Lower lobe of right lung (tissue), 2 donors: ENCODE results near the gene PAPOLA. TPM values are rescaled to one million over a fixed set of nuclear protein-coding genes. Genes with fewer than 3 reads are reported as not detected.
"Not testable (repeated sequence)": the region's sequence is repeated elsewhere in the genome, so short reads cannot be mapped to it uniquely, and the experiment has no call there.

Experiments
- ATAC-seq, 2 donors: fragments of 200-7000 bp; cut with Tn5 transposase; one replicate each; pipeline ENCODE4 v1.9.1; 2020 to 2022; ENCODE audit warnings: mild to moderate bottlenecking in 2 of 2, moderate library complexity in 2 of 2
- DNase-seq: peaks from one replicate; pipeline ENCODE4 v3.0.0-alpha.2; 2020
- H3K27ac ChIP-seq: fragments of 200-600 bp; one replicate; pipeline ENCODE4 v1.8.0; 2022
- H3K27me3 ChIP-seq: fragments of 200-600 bp; one replicate; pipeline ENCODE4 v1.8.0; 2022; ENCODE audit warnings: low read depth
- H3K36me3 ChIP-seq: fragments of 200-600 bp; one replicate; pipeline ENCODE4 v1.8.0; 2022; ENCODE audit warnings: mild to moderate bottlenecking
- H3K4me1 ChIP-seq: fragments of 200-600 bp; one replicate; pipeline ENCODE4 v1.8.0; 2022
- H3K4me3 ChIP-seq: fragments of 200-600 bp; one replicate; pipeline ENCODE4 v1.8.0; 2022; ENCODE audit warnings: mild to moderate bottlenecking
- H3K9me3 ChIP-seq: fragments of 200-600 bp; one replicate; pipeline ENCODE4 v1.8.0; 2022
- intact Hi-C: fragments of 100-400 bp; cut with DNase I; formaldehyde crosslinking; loops from one replicate; pipeline ENCODE4 v1.11.0; 2022
- total RNA-seq: library from RNA; stranded (reverse); fragmentation: NEBNext Ultra II Directional; extraction: Animal tissue kit (Norgen Biotek cat#: 25700); gene quantifications from one replicate; pipeline ENCODE4 v1.2.1, GENCODE V29; 2021
- TF ChIP-seq, protein P1 (sequence below): fragments of 200-600 bp; IDR thresholded peaks from one replicate; pipeline ENCODE4 v1.8.0; 2022; ENCODE audit warnings: antibody characterized with exemption, mild to moderate bottlenecking
- donor health status: DM: no; HTN: yes; CAD: no; lungs with severe emphysema.

The PAPOLA gene
- total RNA-seq, 1 donor from 2014 or later = 190 TPM

GRCh38 chr14:96464136-96464535 is 38.0 kb upstream of the PAPOLA start:
- DNase-seq (no peak), ATAC-seq (no peak)
- Histone ChIP-seq H3K4me1 (no peaks in the 10 kb centered on the region), H3K27me3 (no peaks in the 10 kb centered on the region), H3K4me3 (no peak overlapping the region), H3K27ac (no peak overlapping the region), H3K36me3 (no peaks in the 10 kb centered on the region), H3K9me3 (no peaks in the 10 kb centered on the region)
- intact Hi-C loops = no loop called here
- TF ChIP-seq, protein P1, sequence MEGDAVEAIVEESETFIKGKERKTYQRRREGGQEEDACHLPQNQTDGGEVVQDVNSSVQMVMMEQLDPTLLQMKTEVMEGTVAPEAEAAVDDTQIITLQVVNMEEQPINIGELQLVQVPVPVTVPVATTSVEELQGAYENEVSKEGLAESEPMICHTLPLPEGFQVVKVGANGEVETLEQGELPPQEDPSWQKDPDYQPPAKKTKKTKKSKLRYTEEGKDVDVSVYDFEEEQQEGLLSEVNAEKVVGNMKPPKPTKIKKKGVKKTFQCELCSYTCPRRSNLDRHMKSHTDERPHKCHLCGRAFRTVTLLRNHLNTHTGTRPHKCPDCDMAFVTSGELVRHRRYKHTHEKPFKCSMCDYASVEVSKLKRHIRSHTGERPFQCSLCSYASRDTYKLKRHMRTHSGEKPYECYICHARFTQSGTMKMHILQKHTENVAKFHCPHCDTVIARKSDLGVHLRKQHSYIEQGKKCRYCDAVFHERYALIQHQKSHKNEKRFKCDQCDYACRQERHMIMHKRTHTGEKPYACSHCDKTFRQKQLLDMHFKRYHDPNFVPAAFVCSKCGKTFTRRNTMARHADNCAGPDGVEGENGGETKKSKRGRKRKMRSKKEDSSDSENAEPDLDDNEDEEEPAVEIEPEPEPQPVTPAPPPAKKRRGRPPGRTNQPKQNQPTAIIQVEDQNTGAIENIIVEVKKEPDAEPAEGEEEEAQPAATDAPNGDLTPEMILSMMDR = no peak

- ATAC-seq = no peak
- Histone ChIP-seq H3K9me3 (no peaks in the 10 kb centered on the region), H3K4me1 (no peaks in the 10 kb centered on the region), H3K36me3 (no peaks in the 10 kb centered on the region), H3K27me3 (no peaks in the 10 kb centered on the region), H3K4me3 (no peak overlapping the region), H3K27ac (no peak overlapping the region)
- intact Hi-C loops = no loop called here
- DNase-seq = no peak
- TF ChIP-seq, protein P1 = no peak
Observed at GRCh38 chr14:96466918-96467317, 35.3 kb upstream of the PAPOLA start.

GRCh38 chr14:96470331-96470730 is 31.9 kb upstream of the PAPOLA start:
- no peak overlapping the region for H3K27ac ChIP-seq
- intact Hi-C loops = no loop called here
- TF ChIP-seq, protein P1 = no peak
- ATAC-seq (no peak), DNase-seq (no peak)
- H3K4me3 ChIP-seq = no peak overlapping the region
- H3K36me3 ChIP-seq = no peaks in the 10 kb centered on the region
- no peaks in the 10 kb centered on the region for H3K4me1 ChIP-seq
- no peaks in the 10 kb centered on the region for H3K27me3 ChIP-seq
- H3K9me3 ChIP-seq = no peaks in the 10 kb centered on the region

DNA sequence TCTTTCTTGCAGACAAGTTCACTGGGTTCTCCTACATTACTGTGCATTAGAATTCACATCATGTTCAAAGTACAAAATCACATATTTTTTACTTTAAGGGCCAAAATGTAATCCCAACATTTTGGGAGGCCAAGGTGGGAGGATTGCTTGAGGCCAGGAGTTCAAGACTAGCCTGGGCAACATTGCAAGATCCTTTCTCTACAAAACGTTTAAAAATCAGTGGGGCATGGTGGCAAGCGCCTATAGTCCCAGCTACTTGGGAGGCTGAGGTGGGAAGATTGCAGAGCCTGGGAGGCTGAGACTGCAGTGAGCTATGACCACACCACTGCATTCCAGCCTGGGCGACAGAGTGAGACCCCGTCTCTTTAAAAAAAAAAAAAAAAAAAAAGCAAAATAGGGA is 31.2 kb upstream of the PAPOLA start:
- H3K27me3 ChIP-seq, H3K4me1 ChIP-seq, ATAC-seq: not testable (repeated sequence)

DNA sequence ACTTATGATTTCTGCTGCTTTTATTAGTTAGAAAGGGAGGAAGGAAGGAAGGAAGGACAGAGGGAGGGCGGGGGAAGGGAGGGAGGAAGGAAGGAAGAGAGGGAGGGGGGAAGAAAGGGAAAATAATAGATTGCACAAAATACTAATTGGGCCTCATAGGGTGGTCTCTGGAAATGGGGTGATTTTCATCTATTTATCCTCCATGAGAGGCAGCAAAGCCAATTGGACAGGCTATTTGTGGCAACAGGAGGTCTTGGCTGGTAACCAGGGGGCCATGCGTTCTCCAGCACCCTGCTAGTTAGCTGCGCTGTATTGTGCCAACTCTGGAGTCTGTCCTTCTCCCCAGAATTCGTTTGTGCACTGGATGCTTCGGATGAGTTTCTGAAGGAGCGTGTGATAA is 24.1 kb upstream of the PAPOLA start:
- TF ChIP-seq, protein P1 = no peak
- Histone ChIP-seq H3K4me1 (no peaks in the 10 kb centered on the region), H3K9me3 (no peaks in the 10 kb centered on the region), H3K27me3 (no peaks in the 10 kb centered on the region), H3K4me3 (no peak overlapping the region), H3K27ac (no peak overlapping the region), H3K36me3 (no peaks in the 10 kb centered on the region)
- DNase-seq = no peak
- ATAC-seq = no peak
- intact Hi-C loops = no loop called here

More for the DNA sequence above, 31.2 kb upstream of the PAPOLA start:
- H3K27ac ChIP-seq, H3K4me3 ChIP-seq, intact Hi-C loops, DNase-seq, H3K36me3 ChIP-seq, H3K9me3 ChIP-seq: not testable (repeated sequence)

GRCh38 chr14:96479435-96480146 is 22.6 kb upstream of the PAPOLA start:
- Histone ChIP-seq H3K27ac (no peak overlapping the region), H3K36me3 (no peaks in the 10 kb centered on the region), H3K4me3 (no peak overlapping the region), H3K4me1 (no peaks in the 10 kb centered on the region), H3K27me3 (no peaks in the 10 kb centered on the region), H3K9me3 (no peaks in the 10 kb centered on the region)
- DNase-seq = no peak
- no peak for ATAC-seq
- intact Hi-C loops = no loop called here
- TF ChIP-seq, protein P1 = no peak
